Amygdala (tissue), 56 donors: ENCODE measurements around the gene ANKS1B.
"Not testable (repeated sequence)": the region's sequence is repeated elsewhere in the genome, so short reads cannot be mapped to it uniquely, and the experiment has no call there.

Experiments used
- DNase-seq, 56 donors: peaks; one replicate each; lab custom pipeline; 2025; lab: John Stamatoyannopoulos, UW

Gene ANKS1B

GRCh38 chr12:99042226-99042625, 942.5 kb downstream of the ANKS1B start:
- no peak for DNase-seq

GRCh38 chr12:99039367-99040120, 945.2 kb downstream of the ANKS1B start:
- no peak for DNase-seq

GRCh38 chr12:99036566-99036965, 948.2 kb downstream of the ANKS1B start:
- no peak for DNase-seq

- peak in 2 of 56 donors; percentile 2 to 6 for DNase-seq
These were observed 948.9 kb downstream of the ANKS1B start for GRCh38 chr12:99035803-99036202.

GRCh38 chr12:99034201-99034600, 950.5 kb downstream of the ANKS1B start:
- not testable (repeated sequence) for DNase-seq

GRCh38 chr12:99029511-99030271, 955.0 kb downstream of the ANKS1B start:
- peak in 4 of 56 donors; percentile 7 to 19 (median 16) for DNase-seq

GRCh38 chr12:99027461-99027860, 957.3 kb downstream of the ANKS1B start:
- DNase-seq, result no peak

GRCh38 chr12:99027055-99027393, 957.7 kb downstream of the ANKS1B start:
- DNase-seq, result no peak

- no peak for DNase-seq
These were observed 958.2 kb downstream of the ANKS1B start for GRCh38 chr12:99026332-99027054.

- DNase-seq, result no peak
These were observed 959.9 kb downstream of the ANKS1B start for GRCh38 chr12:99024870-99025269.

GRCh38 chr12:99024191-99024590, 960.5 kb downstream of the ANKS1B start:
- no peak for DNase-seq

- DNase-seq, result no peak
These were observed 963.9 kb downstream of the ANKS1B start for GRCh38 chr12:99020871-99021270.

- DNase-seq, result no peak
These were observed 964.9 kb downstream of the ANKS1B start for GRCh38 chr12:99019798-99020197.

- no peak for DNase-seq
These were observed 966.8 kb downstream of the ANKS1B start for GRCh38 chr12:99017971-99018370.

GRCh38 chr12:99009654-99010296, 975.0 kb downstream of the ANKS1B start:
- no peak for DNase-seq

- DNase-seq, result peak in 1 of 56 donors; percentile 14
These were observed 979.1 kb downstream of the ANKS1B start for GRCh38 chr12:99005601-99006000.

GRCh38 chr12:99004799-99005466, 979.8 kb downstream of the ANKS1B start:
- DNase-seq, result peak in 1 of 56 donors; percentile 18

GRCh38 chr12:99002731-99003130, 982.0 kb downstream of the ANKS1B start:
- DNase-seq, result no peak

GRCh38 chr12:99002156-99002555, 982.6 kb downstream of the ANKS1B start:
- DNase-seq, result no peak

GRCh38 chr12:98999559-98999958, 985.2 kb downstream of the ANKS1B start:
- no peak for DNase-seq
